GM08714 (cell line): ENCODE results near the gene USP15.
"Not testable (repeated sequence)": the region's sequence is repeated elsewhere in the genome, so short reads cannot be mapped to it uniquely, and the experiment has no call there.

Source experiments
- H3K4me3 ChIP-seq: fragments of 200-500 bp; sonication (Bioruptor generic); 2 replicates; pipeline ENCODE4 v1.5.1; 2014; ENCODE audit warnings: mild to moderate bottlenecking, low read length, inconsistent platforms
- ZNF274 ChIP-seq: IDR thresholded peaks from 2 replicates; pipeline ENCODE4 v1.6.1; 2012; ENCODE audit warnings: mild to moderate bottlenecking, low read depth, low read length

USP15 gene

GRCh38 chr12:62436164-62436503 is 175.9 kb downstream of the USP15 start:
- no peak overlapping the region; the same call in 1 of the 2 replicates for H3K4me3 ChIP-seq
- no peak for TF ChIP-seq ZNF274

- TF ChIP-seq ZNF274, result no peak
- H3K4me3 ChIP-seq, result no peak overlapping the region
Measured at GRCh38 chr12:62438098-62438692, 178.0 kb downstream of the USP15 start.

GRCh38 chr12:62446754-62447452 is 186.7 kb downstream of the USP15 start:
- no peak for TF ChIP-seq ZNF274
- no peak overlapping the region for H3K4me3 ChIP-seq

- TF ChIP-seq ZNF274, result no peak
- no peak overlapping the region for H3K4me3 ChIP-seq
Measured at GRCh38 chr12:62448436-62448835, 188.2 kb downstream of the USP15 start.

GRCh38 chr12:62455429-62455828 is 195.2 kb downstream of the USP15 start:
- not testable (repeated sequence) for H3K4me3 ChIP-seq

- H3K4me3 ChIP-seq, result no peak overlapping the region
- no peak for TF ChIP-seq ZNF274
Measured at GRCh38 chr12:62458626-62459025, 198.4 kb downstream of the USP15 start.

- no peak for TF ChIP-seq ZNF274
Measured at GRCh38 chr12:62459976-62460375, 199.8 kb downstream of the USP15 start.

GRCh38 chr12:62461171-62461837 is 201.1 kb downstream of the USP15 start:
- H3K4me3 ChIP-seq, result not testable (repeated sequence)

More at GRCh38 chr12:62459976-62460375, 199.8 kb downstream of the USP15 start:
- no peak overlapping the region for H3K4me3 ChIP-seq

- H3K4me3 ChIP-seq, result not testable (repeated sequence)
Measured at GRCh38 chr12:62463252-62463651, 203.0 kb downstream of the USP15 start.
